Transverse colon (tissue), 3 donors: ENCODE results near the gene BTG3.

Experiments used
- CTCF ChIP-seq, 5 experiments: fragments of 200-600 bp in 3 of 5; fragments of 450-650 bp in 2 of 5; sonication (generic) in 3 of 5; IDR thresholded peaks; 1 replicate in 2 of 5; 2 replicates in 3 of 5; pipeline ENCODE4 v1.5.1; 2016 to 2017; ENCODE audit warnings: antibody characterized with exemption in 5 of 5, inconsistent platforms in 3 of 5, mild to moderate bottlenecking in 2 of 5, moderate library complexity in 1 of 5
- POLR2A ChIP-seq: fragments of 450-650 bp; IDR thresholded peaks from one replicate; pipeline ENCODE4 v1.6.1; 2016; ENCODE audit warnings: antibody characterized with exemption, mild to moderate bottlenecking, moderate library complexity

DNA sequence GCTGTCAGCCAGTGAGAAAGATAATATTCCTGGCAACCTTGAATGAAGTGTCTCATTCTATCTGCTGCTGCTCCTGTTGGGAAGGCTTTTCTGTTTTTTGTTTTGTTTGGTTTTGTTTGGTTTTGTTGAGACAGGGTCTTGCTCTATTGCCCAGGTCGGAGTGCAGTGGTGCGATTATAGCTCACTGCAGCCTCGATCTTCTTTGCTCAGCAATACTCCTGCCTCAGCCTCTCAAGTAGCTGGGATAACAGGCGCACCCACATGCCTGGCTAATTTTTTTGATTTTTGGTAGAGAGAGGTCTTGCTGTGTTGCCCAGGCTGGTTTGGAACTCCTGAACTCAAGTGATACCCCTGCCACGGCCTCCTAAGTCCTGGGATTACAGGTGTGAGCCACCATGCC, 37.6 kb downstream of the BTG3 start:
- TF ChIP-seq POLR2A = no peak
- TF ChIP-seq CTCF (IDR thresholded peaks at IDR 0.05) = no peak
